Panc1 (cell line): Measurements from ENCODE around the gene KRTAP4-12. TPM values are rescaled to one million over a fixed set of nuclear protein-coding genes. Genes with fewer than 3 reads are reported as not detected.
"Not testable (repeated sequence)": the region's sequence is repeated elsewhere in the genome, so short reads cannot be mapped to it uniquely, and the experiment has no call there.

Experiments used
- ATAC-seq: fragments of 200-7000 bp; cut with Tn5 transposase; 2 replicates; pipeline ENCODE4 v1.9.1; 2020; ENCODE audit warnings: mild to moderate bottlenecking, moderate library complexity
- BruUV-seq: library from RNA; stranded (reverse); fragments of 400-500 nt; replicated peaks from 2 replicates; lab custom pipeline; 2021; lab: Mats Ljungman, UMichigan
- CTCF ChIA-PET: fragments of 300-600 bp; sonication (Branson Sonifier 250); formaldehyde crosslinking; loops from one replicate; lab custom pipeline; 2022; ENCODE audit warnings: antibody characterized with exemption; lab: Charles Lee
- POLR2A ChIA-PET: fragments of 300-600 bp; sonication (Branson Sonifier 250); formaldehyde crosslinking; loops from one replicate; lab custom pipeline; 2022; ENCODE audit warnings: antibody characterized with exemption; lab: Charles Lee
- DNase-seq: peaks from one replicate; pipeline ENCODE4 v3.0.0-alpha.2; 2010; ENCODE audit warnings: low read depth, low spot score
- H3K27ac ChIP-seq: 2 replicates; pipeline ENCODE4 v1.5.1; 2011; ENCODE audit warnings: mild to moderate bottlenecking, low read length, inconsistent platforms
- H3K27me3 ChIP-seq: fragments of 200-500 bp; sonication (Bioruptor generic); 2 replicates; pipeline ENCODE4 v1.6.0; 2014; ENCODE audit warnings: low read length, inconsistent platforms; ENCODE audit not compliant: control insufficient read depth, insufficient read depth
- H3K36me3 ChIP-seq: fragments of 200-500 bp; sonication (Bioruptor generic); 2 replicates; pipeline ENCODE4 v1.5.1; 2014; ENCODE audit warnings: inconsistent platforms, mild to moderate bottlenecking, low read length, moderate library complexity; ENCODE audit not compliant: control insufficient read depth, insufficient read depth
- H3K4me1 ChIP-seq: 2 replicates; pipeline ENCODE4 v1.5.1; 2011; ENCODE audit warnings: inconsistent platforms, mild to moderate bottlenecking, low read length, moderate library complexity; ENCODE audit not compliant: control insufficient read depth, insufficient read depth
- H3K4me3 ChIP-seq, 2 experiments: 2 replicates each; pipeline ENCODE4 v1.5.1; 2011 to 2012; ENCODE audit warnings: low read depth in 2 of 2, low read length in 2 of 2, mild to moderate bottlenecking in 2 of 2, inconsistent platforms in 1 of 2, moderate library complexity in 1 of 2
- H3K9me3 ChIP-seq: fragments of 200-500 bp; sonication (Bioruptor generic); 2 replicates; pipeline ENCODE4 v1.5.1; 2014; ENCODE audit warnings: low read depth, mild to moderate bottlenecking, inconsistent platforms, low read length, moderate library complexity; ENCODE audit not compliant: control insufficient read depth, insufficient read depth
- CTCF ChIP-seq: fragments of 450-650 bp; IDR thresholded peaks from 2 replicates; pipeline ENCODE4 v1.5.1; 2017; ENCODE audit warnings: mild to moderate bottlenecking
- POLR2AphosphoS5 ChIP-seq: IDR thresholded peaks from 2 replicates; pipeline ENCODE4 v1.6.1; 2012; ENCODE audit warnings: mild to moderate bottlenecking, low read depth, low read length, moderate library complexity
- REST ChIP-seq, 2 experiments: IDR thresholded peaks; 2 replicates each; pipeline ENCODE4 v1.6.1; 2011 to 2012; ENCODE audit warnings: low read depth in 2 of 2, control low read depth in 1 of 2, low read length in 1 of 2, mild to moderate bottlenecking in 1 of 2, moderate library complexity in 1 of 2; ENCODE audit not compliant: insufficient read depth in 1 of 2
- SIN3A ChIP-seq: IDR thresholded peaks from 2 replicates; pipeline ENCODE4 v1.6.1; 2012; ENCODE audit warnings: low read depth, mild to moderate bottlenecking, low read length, moderate library complexity, borderline replicate concordance; ENCODE audit not compliant: insufficient read depth
- TCF7L2 ChIP-seq: IDR thresholded peaks from 2 replicates; pipeline ENCODE4 v1.6.1; 2011; ENCODE audit warnings: mild to moderate bottlenecking, low read depth, low read length, inconsistent platforms
- in situ Hi-C: cut with HindIII; loops from 2 replicates; pipeline ENCODE4 v1.10.0; 2016; ENCODE audit warnings: low sequenced_read_pairs, low pct_unique_long_range_greater_than_20kb
- intact Hi-C: fragments of 100-400 bp; cut with micrococcal nuclease; formaldehyde crosslinking; loops from one replicate; pipeline ENCODE4 v1.10.0; 2022; ENCODE audit not compliant: unreplicated experiment
- total RNA-seq: library from RNA; stranded (reverse); gene quantifications from one replicate; pipeline ENCODE4 v1.2.1, GENCODE V29; 2021; ENCODE audit not compliant: unreplicated experiment

KRTAP4-12 gene
- total RNA-seq, 1 experiment from 2014 or later, result not detected

- no peak for DNase-seq
- no peak for ATAC-seq
- Histone ChIP-seq H3K4me3 (no peak within 1 kb of the TSS), H3K9me3 (no peaks in the 10 kb centered on the region), H3K27me3 (no peaks in the 10 kb centered on the region), H3K4me1 (no peaks in the 10 kb centered on the region), H3K36me3 (no peaks in the 10 kb centered on the region), H3K27ac (no peak within 1 kb of the TSS)
- ChIA-PET POLR2A (no interaction called here), CTCF (no interaction called here)
- intact Hi-C loops (no loop called here), in situ Hi-C loops (no loop called here)
- no TSS peak for BruUV-seq
- no peak for TF ChIP-seq TCF7L2
- no peak for TF ChIP-seq SIN3A
- TF ChIP-seq POLR2AphosphoS5, result no peak
- no peak for TF ChIP-seq CTCF
- 0 out of 4 replicates have a peak, but pooled peaks of 1 of the 2 experiments have one; percentile 30 for TF ChIP-seq REST (IDR thresholded peaks at IDR 0.05; ENCODE audit: insufficient read depth in 1 of 2, low read depth in 2 of 2, low read length in 1 of 2)
Observed at GRCh38 chr17:41149652-41149985, 25.6 kb upstream of the KRTAP4-12 start, which contains the start of gene KRTAP4-5. TSS of gene KRTAP4-5 (minus strand) at chr17:41149825. CDS start at chr17:41149767, 58 bp downstream.

GRCh38 chr17:41148971-41149651, 25.1 kb upstream of the KRTAP4-12 start:
- BruUV-seq, H3K4me3 ChIP-seq, DNase-seq, H3K9me3 ChIP-seq, H3K4me1 ChIP-seq, ATAC-seq, H3K27ac ChIP-seq, H3K36me3 ChIP-seq, in situ Hi-C loops, intact Hi-C loops, H3K27me3 ChIP-seq: not testable (repeated sequence)
- CTCF ChIA-PET, result interaction anchor here (0.5 kb wide), 1 partner anchor 703 kb away, joined by 4 read pairs; no protein-coding TSS in a partner anchor
- POLR2A ChIA-PET, result interaction anchor here (0.6 kb wide), 1 partner anchor 110 kb away, joined by 3 read pairs; no protein-coding TSS in a partner anchor

- H3K9me3 ChIP-seq, result no peaks in the 10 kb centered on the region
- no TSS peak for BruUV-seq
- no peak for DNase-seq
- H3K27me3 ChIP-seq, result no peaks in the 10 kb centered on the region
- no peak for ATAC-seq
- H3K36me3 ChIP-seq, result no peaks in the 10 kb centered on the region
- ChIA-PET POLR2A (no interaction called here), CTCF (no interaction called here)
- no peak overlapping the region for H3K27ac ChIP-seq
- no peak overlapping the region for H3K4me3 ChIP-seq
- TF ChIP-seq POLR2AphosphoS5 (no peak), SIN3A (no peak), CTCF (no peak), TCF7L2 (no peak), REST (IDR thresholded peaks at IDR 0.05; ENCODE audit: insufficient read depth in 1 of 2, low read depth in 2 of 2, low read length in 1 of 2) (no peak)
- no peaks in the 10 kb centered on the region for H3K4me1 ChIP-seq
- intact Hi-C loops (no loop called here), in situ Hi-C loops (no loop called here)
Observed at GRCh38 chr17:41147531-41148204, 23.7 kb upstream of the KRTAP4-12 start.
